Adipocyte (in vitro differentiated cells): ENCODE data around the gene MGRN1.

Experiments used
- DNase-seq: peaks from one replicate; pipeline ENCODE4 v3.0.0-alpha.2; 2015; ENCODE audit warnings: low read depth
- H3K27me3 ChIP-seq: replicated peaks from 2 replicates; pipeline ENCODE4 v1.7.0; 2013; ENCODE audit warnings: mild to moderate bottlenecking, low read length, moderate library complexity; ENCODE audit not compliant: control insufficient read depth, insufficient read depth
- H3K36me3 ChIP-seq: 2 replicates; pipeline ENCODE4 v1.7.0; 2013; ENCODE audit warnings: low read length, mild to moderate bottlenecking, moderate library complexity; ENCODE audit not compliant: control insufficient read depth, insufficient read depth, severe bottlenecking
- H3K4me1 ChIP-seq: 2 replicates; pipeline ENCODE4 v1.7.0; 2013; ENCODE audit warnings: mild to moderate bottlenecking, low read length, moderate library complexity; ENCODE audit not compliant: control insufficient read depth, insufficient read depth
- H3K4me3 ChIP-seq: 2 replicates; pipeline ENCODE4 v1.7.0; 2013; ENCODE audit warnings: mild to moderate bottlenecking, low read length, moderate library complexity
- H3K9ac ChIP-seq: 2 replicates; pipeline ENCODE4 v1.7.0; 2013; ENCODE audit warnings: mild to moderate bottlenecking, low read length, moderate library complexity
- H3K9me3 ChIP-seq: 2 replicates; pipeline ENCODE4 v1.7.0; 2013; ENCODE audit warnings: mild to moderate bottlenecking, low read length, moderate library complexity; ENCODE audit not compliant: control insufficient read depth

Gene MGRN1

GRCh38 chr16:4687946-4688673 is 63.5 kb downstream of the MGRN1 start:
- Histone ChIP-seq H3K4me3 (no peak overlapping the region), H3K9me3 (no peaks in the 10 kb centered on the region), H3K4me1 (peaks cover 10% of the 10 kb centered on the region), H3K9ac (no peak overlapping the region), H3K36me3 (peaks cover 41% of the 10 kb centered on the region), H3K27me3 (no peaks in the 10 kb centered on the region)
- no peak for DNase-seq

GRCh38 chr16:4688674-4689045 is 64.0 kb downstream of the MGRN1 start:
- no peak overlapping the region for H3K9ac ChIP-seq
- peaks cover 10% of the 10 kb centered on the region for H3K4me1 ChIP-seq
- H3K36me3 ChIP-seq = peaks cover 36% of the 10 kb centered on the region
- no peaks in the 10 kb centered on the region for H3K9me3 ChIP-seq
- no peak for DNase-seq
- no peaks in the 10 kb centered on the region for H3K27me3 ChIP-seq
- no peak overlapping the region for H3K4me3 ChIP-seq

- Histone ChIP-seq H3K4me3 (no peak overlapping the region), H3K4me1 (peaks cover 10% of the 10 kb centered on the region), H3K36me3 (peaks cover 32% of the 10 kb centered on the region), H3K9me3 (no peaks in the 10 kb centered on the region), H3K9ac (no peak overlapping the region), H3K27me3 (no peaks in the 10 kb centered on the region)
- no peak for DNase-seq
Measured at GRCh38 chr16:4689091-4689671, 64.6 kb downstream of the MGRN1 start.

- DNase-seq = no peak
- H3K4me1 ChIP-seq = peaks cover 15% of the 10 kb centered on the region
- H3K36me3 ChIP-seq = peaks cover 23% of the 10 kb centered on the region
- H3K9me3 ChIP-seq = no peaks in the 10 kb centered on the region
- no peak overlapping the region for H3K4me3 ChIP-seq
- no peak overlapping the region for H3K9ac ChIP-seq
- H3K27me3 ChIP-seq = no peaks in the 10 kb centered on the region
Measured at GRCh38 chr16:4689864-4690704, 65.5 kb downstream of the MGRN1 start.

- H3K4me1 ChIP-seq = peaks cover 25% of the 10 kb centered on the region
- no peak for DNase-seq
- no peak overlapping the region for H3K4me3 ChIP-seq
- no peaks in the 10 kb centered on the region for H3K9me3 ChIP-seq
- peaks cover 25% of the 10 kb centered on the region for H3K36me3 ChIP-seq
- H3K27me3 ChIP-seq = no peaks in the 10 kb centered on the region
- H3K9ac ChIP-seq = no peak overlapping the region
Measured at GRCh38 chr16:4690946-4691665, 66.5 kb downstream of the MGRN1 start.

GRCh38 chr16:4691666-4692412 is 67.2 kb downstream of the MGRN1 start:
- no peak for DNase-seq

GRCh38 chr16:4692460-4693295 is 68.1 kb downstream of the MGRN1 start:
- peaks cover 26% of the 10 kb centered on the region for H3K4me1 ChIP-seq
- no peaks in the 10 kb centered on the region for H3K9me3 ChIP-seq
- peak overlapping the region; percentile 91 for H3K4me3 ChIP-seq
- peak overlapping the region; percentile 76 for H3K9ac ChIP-seq
- no peaks in the 10 kb centered on the region for H3K27me3 ChIP-seq
- peaks cover 27% of the 10 kb centered on the region for H3K36me3 ChIP-seq
- DNase-seq = no peak

More at GRCh38 chr16:4691666-4692412, 67.2 kb downstream of the MGRN1 start:
- H3K9ac ChIP-seq = no peak overlapping the region
- H3K9me3 ChIP-seq = no peaks in the 10 kb centered on the region
- H3K4me3 ChIP-seq = no peak overlapping the region
- no peaks in the 10 kb centered on the region for H3K27me3 ChIP-seq
- peaks cover 29% of the 10 kb centered on the region for H3K36me3 ChIP-seq
- H3K4me1 ChIP-seq = peaks cover 26% of the 10 kb centered on the region

- peak; percentile 99 for DNase-seq
- Histone ChIP-seq H3K27me3 (no peaks in the 10 kb centered on the region), H3K9me3 (no peaks in the 10 kb centered on the region), H3K4me1 (peaks cover 26% of the 10 kb centered on the region), H3K36me3 (peaks cover 33% of the 10 kb centered on the region), H3K4me3 (peak within 1 kb of the TSS; percentile 91), H3K9ac (peak within 1 kb of the TSS; percentile 92)
Measured at GRCh38 chr16:4693296-4693955, 68.8 kb downstream of the MGRN1 start, which contains the start of gene NUDT16L1. NUDT16L1 (plus strand) TSS chr16:4693562; CDS start chr16:4693727, 165 bp downstream.

- Histone ChIP-seq H3K27me3 (no peaks in the 10 kb centered on the region), H3K9me3 (no peaks in the 10 kb centered on the region), H3K9ac (peak overlapping the region; percentile 92), H3K4me1 (peaks cover 26% of the 10 kb centered on the region), H3K4me3 (peak overlapping the region; percentile 91), H3K36me3 (peaks cover 33% of the 10 kb centered on the region)
- DNase-seq = peak; percentile 69
Measured at GRCh38 chr16:4693956-4694641, 69.5 kb downstream of the MGRN1 start.
